Measurements from ENCODE around the gene SFT2D3.

Gene SFT2D3

DNA sequence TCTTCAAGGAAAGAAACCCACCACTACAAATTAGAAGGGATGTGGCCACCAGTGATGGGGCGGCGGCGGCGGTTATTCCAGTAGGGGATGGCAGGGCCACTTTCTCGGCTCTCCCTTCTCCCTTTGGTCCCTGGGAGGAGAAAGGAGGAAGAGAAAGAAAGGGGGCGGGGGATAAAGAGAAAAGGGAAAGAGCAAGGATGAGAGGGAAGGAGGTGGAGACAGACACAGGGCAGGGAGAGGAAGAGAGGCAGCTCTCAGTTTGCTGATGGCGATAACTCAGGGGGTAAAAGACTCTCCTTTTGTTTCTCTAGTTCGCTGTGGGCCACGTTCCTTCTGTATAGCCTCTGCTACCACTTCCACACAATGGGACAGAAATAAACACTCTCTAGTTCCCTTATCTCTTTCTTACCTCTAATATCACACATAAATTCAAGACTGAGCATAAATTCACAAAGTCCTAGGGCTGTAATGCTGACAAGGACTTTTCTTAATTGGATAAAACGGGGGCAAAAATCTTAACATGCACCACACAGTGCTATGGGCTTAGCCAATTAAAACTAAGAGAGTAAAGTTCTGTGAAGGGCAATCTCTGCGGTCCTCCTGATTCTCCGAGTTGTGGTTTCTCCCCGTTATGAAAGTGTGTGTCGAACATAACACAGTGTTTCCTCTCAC is 14.6 kb downstream of the SFT2D3 start:
- Histone ChIP-seq H3K9me3 (replicated peaks in 1 of 11) (no peaks in the 10 kb centered on the region), H3K9ac (no peak overlapping the region), H4K20me1 (peaks cover 0 to 13% (median 0%) of the 10 kb centered on the region in 11 experiments; a peak in 4 of 22 replicates), H3K4me1 (peaks cover 4 to 24% (median 12%) of the 10 kb centered on the region in 10 experiments; a peak in 14 of 20 replicates), H3K27me3 (no peaks in the 10 kb centered on the region), H3K4me2 (no peak overlapping the region; a peak in 1 of 22 replicates), H3K4me3 (no peak overlapping the region), H3K27ac (no peak overlapping the region), H3K36me3 (peaks cover 61 to 95% (median 76%) of the 10 kb centered on the region in 11 experiments)
- no peak for TF ChIP-seq Cebpa-rat (IDR thresholded peaks at IDR 0.05)

DNA sequence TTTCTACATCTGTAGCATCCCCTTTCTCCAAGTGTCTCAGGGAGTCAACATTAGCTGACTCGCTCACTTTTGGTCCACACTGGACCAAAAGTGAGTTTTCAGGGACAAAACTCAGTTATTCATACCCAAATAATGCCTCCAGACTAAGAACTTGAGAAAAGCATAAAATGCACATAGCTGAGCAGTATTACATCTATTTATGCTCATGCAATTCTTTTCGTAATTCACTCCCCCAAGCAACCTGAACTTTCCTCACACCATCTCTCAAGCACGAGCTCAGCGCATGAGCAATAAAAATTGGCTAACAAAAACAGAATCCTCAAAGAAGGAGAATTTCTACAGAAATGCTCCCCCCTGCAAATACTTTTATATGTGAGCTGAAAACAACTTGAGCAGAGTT is 17.0 kb downstream of the SFT2D3 start:
- no peak overlapping the region for H3K4me3 ChIP-seq
- no peak for TF ChIP-seq Cebpa-rat (IDR thresholded peaks at IDR 0.05)
- no peak overlapping the region for H3K27ac ChIP-seq
- no peak overlapping the region for H3K4me2 ChIP-seq
- peaks cover 0 to 13% (median 0%) of the 10 kb centered on the region in 11 experiments; a peak in 4 of 22 replicates for H4K20me1 ChIP-seq
- H3K4me1 ChIP-seq: peaks cover 0 to 19% (median 12%) of the 10 kb centered on the region in 10 experiments; a peak in 14 of 20 replicates
- H3K36me3 ChIP-seq: peaks cover 78 to 100% (median 91%) of the 10 kb centered on the region in 11 experiments
- H3K9me3 ChIP-seq (replicated peaks in 1 of 11): no peaks in the 10 kb centered on the region
- H3K27me3 ChIP-seq: no peaks in the 10 kb centered on the region
- no peak overlapping the region for H3K9ac ChIP-seq

DNA sequence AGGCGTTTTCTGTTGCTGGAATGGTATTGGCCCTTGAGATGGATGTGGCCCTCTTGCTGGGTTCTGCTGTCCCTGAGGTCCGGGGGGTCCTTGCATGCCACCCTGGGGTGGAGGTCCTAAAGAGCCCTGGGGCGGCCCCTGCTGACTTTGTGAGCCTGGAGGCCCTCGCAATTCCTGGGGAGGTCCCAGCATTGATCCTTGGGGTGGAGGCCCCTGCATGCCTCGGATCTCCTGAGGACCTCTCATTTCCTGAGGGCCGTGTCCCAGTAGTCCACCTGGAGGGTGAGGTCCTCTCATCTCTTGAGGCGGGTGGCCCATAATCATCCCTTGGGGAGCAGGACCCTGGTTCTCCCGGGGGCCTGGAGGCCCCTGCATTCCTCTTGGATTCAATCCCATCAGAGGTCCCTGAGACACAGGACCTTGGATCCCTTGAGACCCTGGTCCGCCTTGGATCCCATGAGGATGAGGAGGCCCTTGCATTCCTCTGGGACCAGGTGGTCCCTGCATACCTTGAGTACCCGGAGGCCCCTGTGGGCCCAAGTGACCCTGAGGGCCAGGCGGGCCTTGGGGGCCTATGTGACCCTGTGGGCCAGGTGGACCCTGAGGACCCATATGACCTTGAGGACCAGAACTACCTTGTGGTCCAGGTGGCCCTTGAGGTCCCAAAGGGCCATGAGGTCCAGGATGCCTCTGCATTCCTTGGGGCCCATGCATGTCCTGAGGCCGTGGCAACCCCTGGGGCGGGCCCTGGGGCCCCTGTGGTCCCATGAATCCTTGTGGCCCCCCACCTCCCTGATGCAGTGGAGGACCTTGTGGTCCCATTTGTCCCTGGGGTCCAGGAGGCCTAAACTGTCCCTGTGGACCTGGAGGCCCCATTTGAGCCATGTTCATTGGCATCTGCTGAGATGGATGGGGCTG is 18.3 kb downstream of the SFT2D3 start:
- Histone ChIP-seq H3K27me3 (no peaks in the 10 kb centered on the region), H3K27ac (no peak overlapping the region), H3K36me3 (peaks cover 84 to 100% (median 92%) of the 10 kb centered on the region in 11 experiments), H3K9me3 (replicated peaks in 1 of 11) (no peaks in the 10 kb centered on the region), H3K4me1 (peaks cover 0 to 19% (median 12%) of the 10 kb centered on the region in 10 experiments; a peak in 13 of 20 replicates), H4K20me1 (peaks cover 0 to 13% (median 0%) of the 10 kb centered on the region in 11 experiments; a peak in 3 of 22 replicates), H3K9ac (no peak overlapping the region), H3K4me2 (no peak overlapping the region), H3K4me3 (no peak overlapping the region)
- no peak for TF ChIP-seq Cebpa-rat (IDR thresholded peaks at IDR 0.05)

DNA sequence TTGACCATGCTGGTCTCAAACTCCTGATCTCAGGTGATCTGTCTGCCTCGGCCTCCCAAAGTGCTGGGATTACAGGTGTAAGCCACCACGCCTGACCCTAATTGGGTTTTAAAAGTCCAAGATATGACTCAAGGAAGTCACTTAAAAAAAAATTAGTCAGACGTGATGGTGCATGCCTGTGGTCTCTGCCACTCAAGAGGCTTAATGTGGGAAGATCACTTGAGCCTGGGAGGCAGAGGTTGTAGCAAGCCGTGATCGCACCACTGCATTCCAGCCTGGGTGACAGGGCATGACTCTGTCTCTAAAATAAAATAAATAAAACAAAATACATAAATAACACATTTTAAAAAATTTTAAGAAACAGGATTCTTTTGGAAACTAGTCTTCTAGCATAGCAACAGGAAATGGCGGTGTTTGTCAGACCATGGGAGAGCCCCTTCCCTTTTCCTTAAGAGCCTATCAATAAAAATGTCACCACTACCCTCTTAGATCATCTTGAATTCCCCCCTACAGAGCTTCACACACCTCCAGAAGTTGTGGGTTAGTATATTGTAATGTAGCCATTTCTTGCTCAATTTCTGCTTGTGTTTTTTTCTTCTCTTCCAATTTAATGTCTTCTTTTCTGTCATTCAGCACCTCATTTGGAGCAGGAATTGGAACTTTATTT is 20.1 kb downstream of the SFT2D3 start:
- H3K9me3 ChIP-seq (replicated peaks in 1 of 11): no peaks in the 10 kb centered on the region
- H4K20me1 ChIP-seq: peaks cover 0 to 9% (median 0%) of the 10 kb centered on the region in 11 experiments; a peak in 1 of 22 replicates
- peaks cover 0 to 15% (median 6%) of the 10 kb centered on the region in 10 experiments; a peak in 12 of 20 replicates for H3K4me1 ChIP-seq
- H3K9ac ChIP-seq: no peak overlapping the region
- no peak overlapping the region for H3K27ac ChIP-seq
- no peaks in the 10 kb centered on the region for H3K27me3 ChIP-seq
- peaks cover 82 to 99% (median 88%) of the 10 kb centered on the region in 11 experiments for H3K36me3 ChIP-seq
- H3K4me3 ChIP-seq: no peak overlapping the region
- no peak overlapping the region for H3K4me2 ChIP-seq
- TF ChIP-seq Cebpa-rat (IDR thresholded peaks at IDR 0.05): no peak

DNA sequence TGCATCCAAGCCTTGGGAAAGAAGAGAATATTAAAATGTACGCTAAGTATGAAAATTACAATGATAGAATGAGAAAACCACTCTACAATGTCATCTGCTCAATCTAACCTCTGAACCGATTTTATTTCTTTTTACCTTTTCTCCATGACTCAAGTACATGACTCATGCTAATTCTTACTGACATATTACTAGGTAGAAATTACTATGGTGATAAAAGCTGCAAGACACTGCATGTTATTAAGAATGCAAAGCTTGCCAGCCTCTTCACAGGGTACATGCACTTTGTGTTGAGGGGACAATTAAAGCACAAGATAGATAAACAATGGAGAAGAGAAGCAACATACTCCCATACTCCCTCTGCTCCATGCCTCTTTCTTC is 20.7 kb downstream of the SFT2D3 start:
- Histone ChIP-seq H3K4me3 (no peak overlapping the region), H3K27ac (no peak overlapping the region), H3K36me3 (peaks cover 82 to 99% (median 86%) of the 10 kb centered on the region in 11 experiments)

DNA sequence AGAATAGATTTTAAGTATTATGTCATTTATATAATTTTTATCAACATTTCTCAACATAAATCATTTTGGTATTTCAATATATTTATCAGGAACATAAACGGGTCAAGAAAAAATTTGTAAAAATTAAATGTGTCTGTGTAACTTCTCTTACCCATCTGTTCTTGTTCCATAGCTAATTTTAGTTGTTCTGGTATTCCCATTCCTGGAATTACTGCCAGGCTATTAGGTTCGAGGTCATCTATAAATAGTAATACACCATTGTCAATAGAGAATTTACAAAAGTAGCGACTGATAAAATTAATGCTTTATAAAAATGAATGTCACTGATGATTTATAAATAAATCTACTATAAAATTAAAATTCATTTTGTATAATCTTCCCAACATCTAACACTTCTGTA is 21.5 kb downstream of the SFT2D3 start:
- Histone ChIP-seq H4K20me1 (peaks cover 0 to 9% (median 0%) of the 10 kb centered on the region in 11 experiments; a peak in 1 of 22 replicates), H3K27ac (no peak overlapping the region), H3K36me3 (peaks cover 75 to 95% (median 85%) of the 10 kb centered on the region in 11 experiments), H3K9me3 (replicated peaks in 1 of 11) (no peaks in the 10 kb centered on the region), H3K27me3 (no peaks in the 10 kb centered on the region), H3K4me3 (no peak overlapping the region), H3K4me2 (no peak overlapping the region), H3K9ac (no peak overlapping the region), H3K4me1 (peaks cover 0 to 8% (median 0%) of the 10 kb centered on the region in 10 experiments; a peak in 5 of 20 replicates)
- no peak for TF ChIP-seq Cebpa-rat (IDR thresholded peaks at IDR 0.05)

More for the DNA sequence above, 20.7 kb downstream of the SFT2D3 start:
- no peak for TF ChIP-seq Cebpa-rat (IDR thresholded peaks at IDR 0.05)
- H3K4me2 ChIP-seq: no peak overlapping the region
- H3K9me3 ChIP-seq (replicated peaks in 1 of 11): no peaks in the 10 kb centered on the region
- H4K20me1 ChIP-seq: peaks cover 0 to 9% (median 0%) of the 10 kb centered on the region in 11 experiments; a peak in 1 of 22 replicates
- peaks cover 0 to 10% (median under 1%) of the 10 kb centered on the region in 10 experiments; a peak in 7 of 20 replicates for H3K4me1 ChIP-seq
- H3K27me3 ChIP-seq: no peaks in the 10 kb centered on the region
- no peak overlapping the region for H3K9ac ChIP-seq

DNA sequence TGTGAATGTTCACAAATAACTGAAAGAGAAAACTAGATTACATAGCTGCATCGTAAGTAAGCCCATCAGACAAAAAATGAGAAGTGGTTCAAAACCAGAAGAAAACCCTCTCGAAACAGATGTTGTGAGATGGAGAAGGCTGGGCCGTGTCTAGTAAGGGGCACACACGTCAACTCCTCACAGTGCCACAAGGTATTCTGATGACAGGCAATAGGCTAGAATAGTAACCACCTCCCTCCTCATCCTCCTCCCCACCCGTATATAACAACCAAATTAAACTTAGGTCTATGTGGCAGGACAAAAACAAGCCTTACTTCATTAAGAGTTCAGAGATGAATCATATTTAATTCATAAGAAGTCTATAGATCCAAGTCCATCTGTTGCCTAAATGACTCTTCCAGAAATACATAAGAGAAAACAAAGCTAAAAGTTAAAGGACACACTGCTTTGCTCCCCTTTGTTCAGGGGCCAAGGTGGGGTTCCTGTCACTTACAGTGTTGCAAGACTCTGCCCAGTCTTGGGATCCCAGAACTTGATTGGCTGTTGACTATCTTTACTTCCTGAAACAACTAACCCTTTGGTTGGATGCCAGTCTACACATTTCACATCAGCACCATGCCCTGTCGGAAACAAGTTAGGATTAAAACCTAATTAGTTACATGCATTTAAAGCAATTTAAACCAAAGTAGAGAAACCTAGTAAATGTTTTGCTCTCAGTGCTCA is 25.0 kb downstream of the SFT2D3 start:
- no peaks in the 10 kb centered on the region for H3K27me3 ChIP-seq
- H3K4me3 ChIP-seq: no peak overlapping the region
- no peaks in the 10 kb centered on the region; a peak in 1 of 20 replicates for H3K4me1 ChIP-seq
- no peaks in the 10 kb centered on the region for H4K20me1 ChIP-seq
- TF ChIP-seq Cebpa-rat (IDR thresholded peaks at IDR 0.05): no peak
- H3K4me2 ChIP-seq: no peak overlapping the region
- no peak overlapping the region for H3K27ac ChIP-seq
- H3K36me3 ChIP-seq: peaks cover 40 to 62% (median 51%) of the 10 kb centered on the region in 11 experiments
- H3K9ac ChIP-seq: no peak overlapping the region
- no peaks in the 10 kb centered on the region for H3K9me3 ChIP-seq (replicated peaks in 1 of 11)

DNA sequence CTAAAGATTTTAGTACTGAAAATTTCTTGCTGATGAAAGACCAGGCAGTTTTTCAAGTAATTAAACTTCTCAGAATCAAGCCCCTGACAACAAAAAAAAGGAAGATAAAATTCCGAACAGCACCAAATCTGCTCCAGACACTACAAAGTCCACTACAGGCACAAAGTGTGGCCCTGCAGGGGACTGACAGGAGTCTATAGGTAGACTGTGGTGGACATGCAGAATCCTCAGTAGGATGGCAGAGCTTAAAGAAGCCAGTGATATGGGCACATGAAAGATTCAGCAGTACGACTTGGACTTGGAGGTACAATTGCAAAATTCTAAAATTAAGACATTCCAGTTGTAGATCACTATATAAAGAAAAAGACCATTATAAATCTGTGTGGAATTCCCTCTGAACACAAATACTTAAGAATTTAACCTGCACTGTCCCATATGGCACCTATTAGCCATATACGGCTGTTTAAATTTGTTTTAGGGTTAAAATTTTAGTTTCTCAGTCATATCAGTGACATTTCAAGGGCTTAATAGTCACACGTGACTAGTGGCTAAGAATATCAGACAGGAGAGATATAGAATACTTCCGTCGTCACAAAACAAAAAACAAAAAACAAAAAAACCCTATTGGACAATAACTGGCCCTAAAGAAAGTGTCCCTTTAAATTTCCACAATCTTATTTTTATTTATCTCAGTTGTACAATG is 32.0 kb downstream of the SFT2D3 start:
- Histone ChIP-seq H3K4me1 (no peaks in the 10 kb centered on the region), H4K20me1 (0 out of 22 replicates have a peak, but pooled peaks cover 0 to 7% (median 0%) of the 10 kb centered on the region in 11 experiments), H3K9ac (no peak overlapping the region), H3K27me3 (no peaks in the 10 kb centered on the region), H3K27ac (no peak overlapping the region), H3K36me3 (peaks cover 7 to 47% (median 25%) of the 10 kb centered on the region in 11 experiments; a peak in 20 of 22 replicates), H3K4me2 (no peak overlapping the region), H3K9me3 (replicated peaks in 1 of 11) (no peaks in the 10 kb centered on the region), H3K4me3 (no peak overlapping the region)
- no peak for TF ChIP-seq Cebpa-rat (IDR thresholded peaks at IDR 0.05)

All from BLaER1 treated with 17β-estradiol and CSF1 and Interleukin-3, amounts not matched to agents 10 nM and 100 nM (cell line).